ENCODE data around the gene PCK1.
A peak's percentile ranks its signal among the peaks of the same experiment; 100 is the strongest.
"Not testable (repeated sequence)": the region's sequence is repeated elsewhere in the genome, so short reads cannot be mapped to it uniquely, and the experiment has no call there.

The PCK1 gene

DNA sequence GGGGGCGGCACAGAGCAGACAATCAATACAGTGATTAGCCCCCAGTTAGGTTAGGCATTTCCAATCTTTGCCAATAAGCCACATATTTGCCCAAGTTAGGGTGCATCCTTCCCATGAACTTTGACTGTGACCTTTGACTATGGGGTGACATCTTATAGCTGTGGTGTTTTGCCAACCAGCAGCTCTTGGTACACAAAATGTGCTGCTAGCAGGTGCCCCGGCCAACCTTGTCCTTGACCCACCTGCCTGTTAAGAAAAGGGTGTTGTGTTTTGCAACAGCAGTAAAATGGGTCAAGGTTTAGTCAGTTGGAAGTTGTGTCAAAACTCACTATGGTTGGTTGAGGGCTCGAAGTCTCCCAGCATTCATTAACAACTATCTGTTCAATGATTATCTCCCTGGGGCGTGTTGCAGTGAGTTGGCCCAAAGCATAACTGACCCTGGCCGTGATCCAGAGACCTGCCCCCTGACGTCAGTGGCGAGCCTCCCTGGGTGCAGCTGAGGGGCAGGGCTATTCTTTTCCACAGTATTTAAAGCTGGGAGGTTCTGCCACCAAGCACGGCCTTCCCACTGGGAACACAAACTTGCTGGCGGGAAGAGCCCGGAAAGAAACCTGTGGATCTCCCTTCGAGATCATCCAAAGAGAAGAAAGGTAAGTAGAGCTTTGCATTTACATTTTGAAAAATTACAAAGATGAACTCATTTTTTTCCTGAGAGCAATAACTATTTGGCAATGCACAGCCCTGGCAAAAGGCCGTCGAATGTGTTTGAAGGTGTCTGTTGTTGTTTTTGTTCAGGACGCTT, at the start of gene PCK1:
PCK1 (plus strand) TSS at position 557 of the 802 bp plus-strand sequence. CDS start 302 bp downstream, outside the sequence.
- no peak for DNase-seq

DNA sequence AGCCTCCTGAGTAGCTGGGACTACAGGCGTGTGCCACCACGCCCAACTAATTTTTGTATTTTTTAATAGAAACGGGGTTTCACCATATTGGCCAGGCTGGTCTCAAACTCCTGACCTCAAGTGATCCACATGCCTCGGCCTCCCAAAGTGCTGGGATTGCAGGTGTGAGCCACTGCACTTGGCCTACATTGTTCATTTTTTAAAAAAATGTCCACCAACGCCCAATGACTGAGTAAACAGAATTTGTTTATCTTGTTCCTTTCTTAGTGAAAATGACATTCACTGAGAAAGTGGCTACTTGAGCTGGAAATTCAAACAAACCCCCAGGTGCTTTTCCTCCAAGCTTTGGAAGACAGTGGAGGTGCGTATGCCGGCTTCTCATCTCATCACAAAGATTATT, 49.2 kb upstream of the PCK1 start:
- DNase-seq = not testable (repeated sequence)

GRCh38 chr20:57512432-57512831, 48.5 kb upstream of the PCK1 start:
- no peak for DNase-seq

DNA sequence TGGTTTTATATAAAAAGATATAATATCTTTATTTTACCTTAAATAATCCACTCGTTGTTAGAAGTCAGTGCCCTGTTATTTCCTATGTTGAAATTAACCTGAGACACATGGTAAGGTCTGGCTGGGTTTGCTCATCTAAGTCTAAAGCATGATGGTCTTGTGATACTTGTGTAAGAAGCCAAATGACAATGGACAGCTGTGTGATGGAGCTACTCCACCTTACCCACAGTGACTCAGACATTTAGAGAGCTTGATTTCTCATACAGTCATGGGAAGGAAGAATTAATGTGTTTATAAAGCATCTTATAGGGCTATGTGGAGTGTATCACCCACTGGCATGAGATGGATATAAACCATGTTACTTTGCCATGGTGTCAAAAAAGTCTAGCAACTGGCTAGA, 47.7 kb upstream of the PCK1 start:
- no peak for DNase-seq

- peak; percentile 20 for DNase-seq
Observed at GRCh38 chr20:57514273-57514751, 46.6 kb upstream of the PCK1 start.

DNA sequence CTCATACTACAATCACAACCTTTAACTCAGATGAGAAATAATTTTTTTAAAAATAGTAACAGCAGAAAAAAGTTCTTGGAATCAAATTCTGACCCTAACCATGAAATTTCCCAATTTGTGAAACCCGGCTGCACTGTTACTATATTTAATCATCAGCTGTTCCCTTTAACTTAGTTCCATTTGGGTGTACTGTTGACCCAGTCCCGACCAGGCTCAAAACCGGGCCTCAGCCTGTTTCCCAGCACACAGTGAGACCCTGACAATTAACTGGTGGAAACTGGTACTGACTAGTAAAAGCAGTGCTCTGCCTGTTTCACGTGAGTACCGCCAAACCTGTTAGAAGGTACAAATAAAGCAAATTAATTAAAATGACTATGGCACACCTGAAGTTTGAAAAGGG, 43.0 kb upstream of the PCK1 start:
- no peak for DNase-seq

DNA sequence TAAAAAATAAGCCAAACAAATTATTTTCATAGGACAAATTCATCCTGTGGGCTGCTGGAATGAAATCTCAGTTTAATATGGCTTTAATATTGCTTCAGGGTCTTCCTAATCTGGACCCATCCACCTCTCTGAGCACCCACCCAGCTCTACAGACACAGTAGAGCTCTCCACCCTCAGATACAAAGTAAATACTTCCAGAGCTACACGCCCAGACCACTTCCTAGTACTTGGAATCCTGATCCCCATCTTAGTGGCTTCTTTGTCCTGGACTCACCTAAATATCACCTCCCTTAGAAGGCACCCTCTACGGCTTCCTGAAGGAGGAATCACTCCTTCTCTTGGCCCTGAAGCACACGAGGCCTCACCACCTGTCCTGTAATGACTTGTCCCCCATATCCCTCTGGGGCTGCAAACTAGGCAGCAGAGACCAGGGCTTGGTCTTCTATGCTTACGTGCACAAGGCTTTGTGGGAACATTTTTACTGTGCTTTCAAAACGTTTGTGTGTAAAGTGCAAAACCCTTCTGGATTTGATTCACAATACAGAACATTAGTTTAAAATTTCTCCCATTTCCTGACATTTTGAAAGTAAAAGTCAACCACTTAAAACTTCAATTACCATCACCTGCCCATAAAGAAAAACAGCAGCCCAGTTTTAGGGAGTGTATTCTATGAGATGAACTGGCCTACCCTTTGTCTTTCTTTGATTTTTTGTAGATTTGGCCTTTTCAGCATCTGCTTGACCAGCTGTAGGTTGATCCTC, 38.4 kb upstream of the PCK1 start:
- no peak for DNase-seq

GRCh38 chr20:57523782-57524181, 37.1 kb upstream of the PCK1 start:
- DNase-seq = no peak

DNA sequence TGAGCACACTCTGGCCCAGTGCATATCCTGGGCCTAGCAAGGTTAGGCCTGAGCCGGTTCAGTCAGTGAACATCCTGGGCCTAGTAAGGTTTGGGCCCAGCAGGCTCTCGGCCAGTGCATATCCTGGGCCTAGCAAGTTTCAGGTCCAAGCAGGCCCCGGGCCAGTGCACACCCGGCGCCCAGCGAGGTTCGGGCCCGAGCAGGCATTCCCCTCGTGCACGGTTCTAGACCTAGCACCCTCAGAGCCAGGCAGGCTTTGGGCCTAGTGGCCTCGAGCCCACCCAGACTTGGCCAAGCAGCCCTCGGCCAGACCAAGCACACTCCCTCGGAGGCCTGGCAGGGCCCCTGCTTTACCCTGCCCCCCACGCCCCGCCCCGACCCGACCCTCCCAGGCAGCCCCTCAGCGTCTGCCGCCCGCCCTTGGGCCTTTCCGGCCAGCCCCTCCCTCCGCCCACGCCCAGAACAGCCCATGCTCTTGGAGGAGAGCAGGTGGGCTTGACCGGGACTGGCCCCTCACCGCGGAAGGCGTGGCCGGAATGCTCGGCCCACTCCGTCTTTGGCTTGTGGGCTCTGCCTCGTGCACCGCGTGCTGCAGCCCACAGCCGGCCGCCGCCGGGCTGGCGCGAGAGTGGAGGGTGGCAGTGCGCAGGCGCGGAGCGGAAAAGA, 36.3 kb upstream of the PCK1 start, which contains the start of gene CTCFL:
CTCFL (minus strand) TSS at position 630 of the 666 bp plus-strand sequence. CDS start 935 bp downstream, outside the sequence.
- DNase-seq = no peak

DNA sequence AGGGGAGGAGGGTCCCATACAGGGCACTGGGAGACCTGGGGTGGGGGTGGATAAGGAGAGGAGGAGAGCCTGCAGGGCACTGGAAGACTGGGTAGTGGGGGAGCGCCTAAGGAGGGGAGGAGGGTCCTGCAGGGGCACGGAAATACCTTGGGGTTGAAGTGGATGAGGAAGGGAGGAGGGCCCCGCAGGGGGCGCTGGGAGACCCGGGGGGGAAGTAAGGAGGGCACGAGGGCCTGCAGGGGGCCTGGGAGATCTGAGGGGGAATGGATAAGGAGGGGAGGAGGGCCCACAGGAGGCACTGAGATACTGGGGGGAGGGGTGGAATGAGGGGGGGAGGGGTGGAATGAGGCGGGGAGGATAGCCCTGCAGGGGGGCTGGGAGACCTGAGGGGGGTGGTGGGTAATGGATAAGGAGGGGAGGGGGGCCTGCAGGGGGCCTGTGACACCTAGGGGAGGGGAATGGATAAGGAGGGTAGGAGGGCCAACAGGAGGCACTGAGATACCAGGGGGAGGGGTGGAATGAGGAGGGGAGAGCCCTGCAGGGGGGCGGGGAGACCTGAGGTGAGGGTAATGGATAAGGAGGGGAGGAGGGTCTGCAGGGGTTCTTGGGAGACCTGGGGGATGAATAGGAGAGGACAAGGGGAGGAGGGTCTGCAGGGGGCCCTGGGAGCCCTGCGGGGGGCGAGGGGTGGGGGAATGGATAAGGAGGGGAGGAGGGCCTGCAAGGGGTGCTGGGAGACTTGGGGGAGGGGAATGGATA, 35.4 kb upstream of the PCK1 start:
- no peak for DNase-seq

DNA sequence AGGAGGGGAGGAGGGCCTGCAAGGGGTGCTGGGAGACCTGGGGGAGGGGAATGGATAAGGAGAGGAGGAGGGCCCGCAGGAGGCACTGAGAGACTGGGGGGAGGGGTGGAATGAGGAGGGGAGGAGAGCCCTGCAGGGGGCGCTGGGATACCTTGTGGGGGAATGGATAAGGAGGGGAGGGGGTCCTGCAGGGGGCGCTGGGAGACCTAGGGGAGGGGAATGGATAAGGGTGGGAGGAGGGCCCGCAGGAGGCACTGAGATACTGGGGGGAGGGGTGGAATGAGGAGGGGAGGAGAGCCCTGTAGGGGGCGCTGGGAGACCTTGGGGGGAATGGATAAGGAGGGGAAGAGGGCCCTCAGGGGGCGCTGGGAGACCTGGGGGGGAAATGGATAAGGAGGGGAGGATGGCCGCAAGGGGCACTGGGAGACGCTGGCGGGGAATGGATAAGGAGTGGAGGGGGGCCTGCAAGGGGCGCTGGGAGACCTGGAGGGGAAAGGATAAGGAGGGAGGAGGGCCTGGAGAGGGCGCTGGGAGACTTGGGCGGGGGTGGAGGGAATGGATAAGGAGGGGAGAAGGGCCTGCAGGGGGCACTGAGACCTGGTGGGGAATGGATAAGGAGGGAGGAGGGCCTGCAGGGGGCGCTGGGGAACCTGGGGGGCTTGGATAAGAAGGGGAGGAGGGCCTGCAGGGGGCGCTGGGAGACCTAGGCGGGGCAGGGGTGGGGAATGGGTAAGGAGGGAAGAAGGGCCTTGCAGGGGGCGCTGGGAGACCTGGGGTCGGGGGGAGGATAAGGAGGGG, 34.6 kb upstream of the PCK1 start:
- no peak for DNase-seq

DNA sequence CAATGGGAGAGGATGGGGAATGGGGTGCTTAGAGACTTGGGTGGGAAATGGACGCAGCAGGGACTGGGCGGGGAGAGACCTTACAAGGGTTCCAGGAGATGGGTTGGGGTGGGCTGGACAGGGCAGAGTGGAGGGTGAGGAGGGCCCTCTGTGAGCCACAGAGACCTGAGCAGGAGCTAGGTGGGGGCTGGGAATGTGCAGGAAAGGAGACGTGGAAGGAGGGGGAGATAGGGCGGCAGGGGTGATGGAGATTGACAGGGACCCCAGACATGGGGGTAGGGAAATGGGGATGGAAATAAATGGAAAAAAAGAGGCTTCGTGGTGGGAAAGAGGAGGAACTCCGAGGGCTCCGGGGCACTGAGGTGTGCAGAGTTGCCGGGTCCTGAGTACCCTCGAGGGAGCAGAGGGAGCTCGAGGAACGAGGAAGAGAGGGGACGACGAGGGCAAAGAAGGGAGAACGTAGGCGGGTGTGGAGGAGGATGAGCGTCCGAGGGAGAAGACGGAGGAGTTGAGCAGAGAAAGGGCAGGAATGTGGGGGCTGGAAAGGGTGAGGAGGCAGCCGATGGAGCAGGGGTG, 33.9 kb upstream of the PCK1 start:
- no peak for DNase-seq

DNA sequence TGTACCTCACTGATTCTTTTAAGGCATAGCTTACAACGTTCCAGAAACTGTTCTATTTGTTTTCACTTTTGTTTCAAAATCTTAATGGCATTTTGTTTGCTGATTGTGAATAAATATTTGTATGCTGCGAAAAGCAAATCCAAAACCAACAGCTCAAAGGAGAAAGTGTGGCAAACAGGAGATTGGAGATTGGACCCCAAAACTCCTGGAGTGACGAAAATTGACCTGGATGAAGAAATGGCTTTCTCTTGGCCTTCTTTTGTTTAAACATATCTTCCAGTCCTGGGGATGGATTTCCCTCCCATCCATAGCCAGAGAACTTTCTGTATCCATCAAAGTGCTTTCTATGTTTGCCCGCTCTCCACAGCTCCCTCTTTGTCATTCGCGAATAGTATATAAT, 33.2 kb upstream of the PCK1 start:
- DNase-seq = no peak

DNA sequence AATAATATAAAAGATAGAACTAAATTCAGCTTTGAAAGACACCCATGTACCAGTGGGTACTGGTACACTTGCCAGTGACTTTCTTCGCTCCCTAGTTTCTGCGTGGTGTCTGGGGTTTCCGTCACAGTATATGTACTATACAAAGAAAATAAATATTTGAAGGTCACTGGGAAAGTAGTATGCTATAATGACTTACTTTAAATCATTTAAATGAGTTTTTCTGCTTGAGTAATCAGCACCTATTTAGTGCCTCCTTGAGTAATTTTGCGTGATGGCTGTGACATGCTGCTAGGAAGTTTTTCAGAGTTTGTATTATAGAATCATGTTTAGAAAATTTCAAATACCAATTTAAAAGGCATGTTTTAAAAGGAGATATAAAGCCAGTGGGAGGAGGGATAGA, 32.8 kb upstream of the PCK1 start:
- DNase-seq = no peak

DNA sequence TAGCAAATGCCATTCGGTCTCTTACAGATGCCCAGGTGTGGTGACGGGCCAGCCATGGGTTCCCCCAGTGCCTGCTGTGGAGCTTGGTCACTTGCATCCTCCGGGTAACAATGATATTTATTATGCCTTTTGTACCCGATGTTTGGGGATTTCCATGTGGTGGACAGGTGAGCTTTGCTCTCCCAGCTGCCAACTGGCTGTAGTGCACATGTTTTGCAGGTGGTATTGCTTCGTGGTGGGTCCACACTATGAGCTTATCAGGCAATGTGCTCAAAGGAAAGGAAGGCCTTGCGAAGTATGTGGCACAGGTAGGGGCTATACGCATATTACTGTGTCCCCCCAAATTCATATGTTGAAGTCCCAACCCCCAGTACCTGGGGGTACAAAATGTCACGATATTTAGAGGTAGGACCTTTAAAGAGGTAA, 31.7 kb upstream of the PCK1 start:
- DNase-seq = no peak

GRCh38 chr20:57529810-57530209, 31.1 kb upstream of the PCK1 start:
- no peak for DNase-seq

GRCh38 chr20:57530327-57530981, 30.5 kb upstream of the PCK1 start:
- DNase-seq = no peak

- DNase-seq = no peak
Observed at GRCh38 chr20:57532104-57532503, 28.8 kb upstream of the PCK1 start.

DNA sequence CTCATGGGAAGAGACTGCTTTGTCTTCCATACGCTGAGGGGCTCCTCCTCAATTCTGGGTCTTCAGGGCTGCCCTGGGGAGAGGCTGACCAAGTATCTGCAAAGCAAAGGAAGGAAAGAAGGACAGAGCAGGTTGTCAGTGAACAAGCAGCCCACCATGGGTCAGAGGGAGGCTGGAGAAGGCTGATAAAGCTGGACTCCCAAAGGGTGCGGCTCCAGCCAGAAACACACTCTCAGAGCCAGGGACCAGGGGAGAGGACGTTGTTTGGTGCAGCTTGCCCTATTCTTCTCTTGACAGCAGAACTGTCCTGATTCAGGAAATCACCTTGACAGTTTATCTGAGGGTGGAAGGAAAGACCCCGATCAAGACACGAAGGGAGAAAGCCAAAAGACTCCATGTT, 25.6 kb upstream of the PCK1 start:
- no peak for DNase-seq

DNA sequence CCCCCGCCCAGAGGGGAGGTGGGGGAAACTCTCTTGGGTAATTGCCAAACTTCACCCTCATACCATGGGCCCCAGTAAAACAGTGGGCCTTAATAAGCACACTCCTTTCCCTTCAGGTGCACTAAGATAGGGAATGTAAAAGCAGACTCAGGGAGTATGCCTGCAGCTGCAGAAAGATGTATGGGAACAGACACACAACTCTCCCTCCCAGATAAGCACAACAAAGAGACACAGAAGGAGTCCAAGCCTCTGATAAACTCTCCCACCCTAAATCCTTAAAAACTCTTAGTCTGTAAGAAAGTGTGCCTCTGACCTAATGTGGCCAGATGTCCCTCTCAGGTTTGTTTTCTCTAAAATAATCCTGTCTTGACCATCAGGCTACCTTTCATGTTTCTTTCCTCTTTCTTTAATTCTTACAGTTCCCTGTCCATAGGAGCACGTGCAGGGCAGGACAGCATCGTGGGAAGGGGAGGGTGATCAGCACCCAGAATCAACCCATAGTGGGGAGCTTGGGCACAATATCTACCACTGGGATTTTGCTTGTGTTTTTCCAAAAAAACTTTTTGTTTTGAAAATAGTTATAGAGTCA, 24.7 kb upstream of the PCK1 start:
- DNase-seq = no peak
